Breast epithelium (tissue), 3 donors: ENCODE measurements around the gene SKOR1.

Experiments
- POLR2AphosphoS5 ChIP-seq, 3 donors: sonication (generic); formaldehyde crosslinking; IDR thresholded peaks; one replicate each; pipeline ENCODE4 v1.6.1; 2017; ENCODE audit warnings: antibody characterized with exemption in 3 of 3
- TF ChIP-seq, protein P1 (sequence below), 3 donors: fragments of 450-650 bp; IDR thresholded peaks; one replicate each; pipeline ENCODE4 v1.5.1; 2016 to 2017; ENCODE audit warnings: antibody characterized with exemption in 3 of 3, mild to moderate bottlenecking in 3 of 3, moderate library complexity in 3 of 3

DNA sequence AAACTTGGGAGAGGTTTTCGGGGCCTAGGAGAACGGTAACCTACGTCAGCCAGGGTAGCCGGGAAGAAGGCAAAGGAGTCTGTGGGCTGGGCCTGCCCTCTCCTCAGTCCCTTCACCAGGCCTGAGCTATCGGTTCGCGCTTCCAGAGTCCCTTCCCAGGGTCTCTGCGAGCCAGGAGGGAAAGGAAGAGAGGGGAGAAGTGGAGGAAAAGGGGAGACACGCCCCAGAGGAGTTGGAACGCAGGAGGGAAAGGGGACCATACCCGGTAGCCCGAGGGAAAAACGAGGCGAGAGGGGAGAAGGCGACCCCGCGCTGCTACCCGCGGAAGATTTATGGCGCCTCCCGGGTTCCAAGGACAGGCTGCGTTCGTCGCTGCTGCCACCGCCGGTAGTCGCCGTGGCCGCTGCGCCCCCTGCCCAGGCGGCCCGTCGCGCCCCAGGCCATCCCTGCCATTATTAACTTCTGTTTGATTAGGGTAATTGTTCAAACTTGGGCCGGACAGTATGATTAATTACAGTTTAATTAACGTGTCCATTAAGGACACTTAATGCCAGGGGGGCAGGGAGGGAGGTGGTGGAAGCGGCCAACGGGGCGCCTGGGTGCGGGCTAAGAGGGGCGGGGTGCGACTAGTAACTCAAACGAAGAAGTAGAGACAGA lies 3.4 kb upstream of the SKOR1 start:
- TF ChIP-seq, protein P1, sequence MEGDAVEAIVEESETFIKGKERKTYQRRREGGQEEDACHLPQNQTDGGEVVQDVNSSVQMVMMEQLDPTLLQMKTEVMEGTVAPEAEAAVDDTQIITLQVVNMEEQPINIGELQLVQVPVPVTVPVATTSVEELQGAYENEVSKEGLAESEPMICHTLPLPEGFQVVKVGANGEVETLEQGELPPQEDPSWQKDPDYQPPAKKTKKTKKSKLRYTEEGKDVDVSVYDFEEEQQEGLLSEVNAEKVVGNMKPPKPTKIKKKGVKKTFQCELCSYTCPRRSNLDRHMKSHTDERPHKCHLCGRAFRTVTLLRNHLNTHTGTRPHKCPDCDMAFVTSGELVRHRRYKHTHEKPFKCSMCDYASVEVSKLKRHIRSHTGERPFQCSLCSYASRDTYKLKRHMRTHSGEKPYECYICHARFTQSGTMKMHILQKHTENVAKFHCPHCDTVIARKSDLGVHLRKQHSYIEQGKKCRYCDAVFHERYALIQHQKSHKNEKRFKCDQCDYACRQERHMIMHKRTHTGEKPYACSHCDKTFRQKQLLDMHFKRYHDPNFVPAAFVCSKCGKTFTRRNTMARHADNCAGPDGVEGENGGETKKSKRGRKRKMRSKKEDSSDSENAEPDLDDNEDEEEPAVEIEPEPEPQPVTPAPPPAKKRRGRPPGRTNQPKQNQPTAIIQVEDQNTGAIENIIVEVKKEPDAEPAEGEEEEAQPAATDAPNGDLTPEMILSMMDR (IDR thresholded peaks at IDR 0.05) = no peak
- TF ChIP-seq POLR2AphosphoS5 (IDR thresholded peaks at IDR 0.05) = no peak
